Fibroblast of lung (primary cell): ENCODE measurements around the gene DDX28. TPM values are rescaled to one million over a fixed set of nuclear protein-coding genes. Genes with fewer than 3 reads are reported as not detected.

Experiments
- DNase-seq, 2 donors: peaks; one replicate each; pipeline versions ENCODE4 v3.0.0 to v3.0.0-alpha.2; 2010; ENCODE audit warnings: low read depth in 2 of 2
- H2AFZ ChIP-seq: 2 replicates; pipeline ENCODE4 v1.5.1; 2012; ENCODE audit warnings: low read length, control low read depth, inconsistent platforms
- H3K27ac ChIP-seq: 2 replicates; pipeline ENCODE4 v1.5.1; 2011; ENCODE audit warnings: low read length, control low read depth; ENCODE audit not compliant: insufficient read depth
- H3K27me3 ChIP-seq: 2 replicates; pipeline ENCODE4 v1.5.1; 2011; ENCODE audit warnings: mild to moderate bottlenecking, low read length; ENCODE audit not compliant: control insufficient read depth, insufficient read depth
- H3K36me3 ChIP-seq: 2 replicates; pipeline ENCODE4 v1.5.1; 2011; ENCODE audit warnings: low read length; ENCODE audit not compliant: control insufficient read depth, insufficient read depth
- H3K4me1 ChIP-seq: 2 replicates; pipeline ENCODE4 v1.5.1; 2011; ENCODE audit warnings: low read length; ENCODE audit not compliant: control insufficient read depth, insufficient read depth; ENCODE audit errors: extremely low read depth
- H3K4me2 ChIP-seq: 2 replicates; pipeline ENCODE4 v1.5.1; 2011; ENCODE audit warnings: low read length, control low read depth; ENCODE audit not compliant: insufficient read depth; ENCODE audit errors: extremely low read depth
- H3K4me3 ChIP-seq, 4 experiments: fragments of 200-600 bp in 1 of 4; sonication (generic) in 1 of 4; replicated peaks in 1 of 4; 2 replicates each; pipeline ENCODE4 v1.5.1; 2011 to 2016; ENCODE audit warnings: low read length in 4 of 4, low read depth in 3 of 4, mild to moderate bottlenecking in 3 of 4, control low read depth in 2 of 4, inconsistent platforms in 1 of 4, mixed read lengths in 1 of 4; ENCODE audit not compliant: insufficient read depth in 1 of 4; ENCODE audit errors: control extremely low read depth in 1 of 4
- H3K79me2 ChIP-seq: 2 replicates; pipeline ENCODE4 v1.5.1; 2012; ENCODE audit warnings: mild to moderate bottlenecking, low read length, inconsistent platforms; ENCODE audit not compliant: control insufficient read depth, insufficient read depth
- H3K9ac ChIP-seq: 2 replicates; pipeline ENCODE4 v1.5.1; 2011; ENCODE audit warnings: mild to moderate bottlenecking, low read length, control low read depth; ENCODE audit not compliant: insufficient read depth
- H3K9me3 ChIP-seq: 2 replicates; pipeline ENCODE4 v1.5.1; 2012; ENCODE audit warnings: low read depth, low read length; ENCODE audit not compliant: control insufficient read depth, insufficient read depth
- H4K20me1 ChIP-seq: 2 replicates; pipeline ENCODE4 v1.5.1; 2011; ENCODE audit warnings: low read length; ENCODE audit not compliant: control insufficient read depth, insufficient read depth; ENCODE audit errors: extremely low read depth
- EZH2 ChIP-seq: IDR thresholded peaks from 2 replicates; pipeline ENCODE4 v1.5.1; 2012; ENCODE audit warnings: low read length, control low read depth, mild to moderate bottlenecking; ENCODE audit errors: missing control alignments
- polyA plus RNA-seq, 2 donors: library from polyadenylated mRNA; depleted of rRNA in 1 of 2; stranded (reverse) in 1 of 2; unstranded in 1 of 2; fragments of >200 nt; gene quantifications; 2 replicates each; pipeline ENCODE4 v1.2.1, GENCODE V29; 2011 to 2012; ENCODE audit warnings: missing spikeins in 1 of 2
- total RNA-seq: library from RNA; depleted of rRNA; stranded (reverse); fragments of >200 nt; gene quantifications from 2 replicates; pipeline ENCODE4 v1.2.1, GENCODE V29; 2014
- TF ChIP-seq, protein P1 (sequence below), 2 donors: IDR thresholded peaks in 1 of 2; conservative IDR thresholded peaks in 1 of 2; 1 replicate in 1 of 2; 2 replicates in 1 of 2; pipeline ENCODE4 v1.5.1; 2011 to 2012; ENCODE audit warnings: low read length in 2 of 2, control low read depth in 1 of 2, inconsistent platforms in 1 of 2, low read depth in 1 of 2, mild to moderate bottlenecking in 1 of 2

DDX28 gene
- total and polyA plus RNA-seq, 2 donors (not counting 1 experiment from before 2014, with no cell fraction given), result 5.3 to 10.7 TPM

- Histone ChIP-seq H4K20me1 (no peaks in the 10 kb centered on the region), H2AFZ (no peak overlapping the region), H3K4me2 (no peak overlapping the region), H3K27ac (no peak overlapping the region), H3K4me1 (peaks cover 6% of the 10 kb centered on the region), H3K36me3 (no peaks in the 10 kb centered on the region), H3K9me3 (no peaks in the 10 kb centered on the region), H3K4me3 (no peak overlapping the region), H3K27me3 (no peaks in the 10 kb centered on the region), H3K9ac (no peak overlapping the region), H3K79me2 (no peaks in the 10 kb centered on the region)
- TF ChIP-seq EZH2, result no peak
- TF ChIP-seq, protein P1, sequence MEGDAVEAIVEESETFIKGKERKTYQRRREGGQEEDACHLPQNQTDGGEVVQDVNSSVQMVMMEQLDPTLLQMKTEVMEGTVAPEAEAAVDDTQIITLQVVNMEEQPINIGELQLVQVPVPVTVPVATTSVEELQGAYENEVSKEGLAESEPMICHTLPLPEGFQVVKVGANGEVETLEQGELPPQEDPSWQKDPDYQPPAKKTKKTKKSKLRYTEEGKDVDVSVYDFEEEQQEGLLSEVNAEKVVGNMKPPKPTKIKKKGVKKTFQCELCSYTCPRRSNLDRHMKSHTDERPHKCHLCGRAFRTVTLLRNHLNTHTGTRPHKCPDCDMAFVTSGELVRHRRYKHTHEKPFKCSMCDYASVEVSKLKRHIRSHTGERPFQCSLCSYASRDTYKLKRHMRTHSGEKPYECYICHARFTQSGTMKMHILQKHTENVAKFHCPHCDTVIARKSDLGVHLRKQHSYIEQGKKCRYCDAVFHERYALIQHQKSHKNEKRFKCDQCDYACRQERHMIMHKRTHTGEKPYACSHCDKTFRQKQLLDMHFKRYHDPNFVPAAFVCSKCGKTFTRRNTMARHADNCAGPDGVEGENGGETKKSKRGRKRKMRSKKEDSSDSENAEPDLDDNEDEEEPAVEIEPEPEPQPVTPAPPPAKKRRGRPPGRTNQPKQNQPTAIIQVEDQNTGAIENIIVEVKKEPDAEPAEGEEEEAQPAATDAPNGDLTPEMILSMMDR (conservative IDR thresholded peaks at IDR 0.05 in 1 of 2, IDR thresholded peaks at IDR 0.05 in 1 of 2; ENCODE audit: low read depth in 1 of 2, low read length in 2 of 2), result no peak
- DNase-seq, result no peak
Measured at GRCh38 chr16:67989322-67990017, 33.6 kb downstream of the DDX28 start.

- Histone ChIP-seq H3K36me3 (no peaks in the 10 kb centered on the region), H3K9me3 (no peaks in the 10 kb centered on the region), H3K4me3 (no peak overlapping the region), H2AFZ (no peak overlapping the region), H3K27me3 (no peaks in the 10 kb centered on the region), H3K27ac (no peak overlapping the region), H4K20me1 (no peaks in the 10 kb centered on the region), H3K4me2 (no peak overlapping the region), H3K9ac (no peak overlapping the region), H3K79me2 (no peaks in the 10 kb centered on the region), H3K4me1 (peaks cover 6% of the 10 kb centered on the region)
- TF ChIP-seq EZH2, result no peak
- TF ChIP-seq, protein P1 (conservative IDR thresholded peaks at IDR 0.05 in 1 of 2, IDR thresholded peaks at IDR 0.05 in 1 of 2; ENCODE audit: low read depth in 1 of 2, low read length in 2 of 2), result no peak
- DNase-seq, result no peak
Measured at GRCh38 chr16:67988675-67989074, 34.4 kb downstream of the DDX28 start.

DNA sequence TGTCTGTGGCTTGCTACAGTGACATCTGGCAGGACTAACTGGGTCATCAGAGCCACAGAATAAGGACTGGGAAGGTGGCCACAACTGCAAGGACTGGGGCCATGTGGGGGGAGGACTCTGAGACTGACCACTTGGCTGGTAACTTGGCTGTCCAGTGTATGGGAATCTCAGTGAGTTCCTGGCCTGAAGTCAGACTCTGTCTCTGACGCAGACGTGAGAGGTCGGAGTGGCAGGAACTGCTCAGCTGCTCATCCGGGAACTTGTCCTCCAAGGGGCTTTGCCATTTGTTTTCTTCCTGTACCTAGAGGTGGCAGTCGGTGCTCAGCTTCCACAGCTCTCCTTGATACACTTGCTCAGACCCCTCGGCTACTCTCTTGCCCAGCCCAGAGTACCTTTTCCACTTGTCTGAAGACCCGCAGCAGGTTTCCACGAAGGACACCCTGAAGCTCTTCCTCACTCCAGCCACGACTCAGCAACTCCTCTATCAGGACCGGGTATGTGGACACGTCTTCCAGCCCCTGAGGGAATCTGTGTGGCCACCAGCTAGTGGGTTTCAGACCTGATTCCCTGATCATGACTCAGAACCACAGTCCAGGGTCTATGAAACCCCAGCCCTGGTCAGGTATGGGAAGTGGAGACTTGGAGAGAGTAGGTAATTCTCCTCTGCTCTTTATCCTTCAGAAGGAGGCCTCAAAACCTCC, 35.4 kb downstream of the DDX28 start:
- Histone ChIP-seq H3K4me1 (peaks cover 4% of the 10 kb centered on the region), H3K9me3 (no peaks in the 10 kb centered on the region), H3K4me3 (no peak overlapping the region), H3K4me2 (no peak overlapping the region), H3K27ac (no peak overlapping the region), H3K9ac (no peak overlapping the region), H3K36me3 (no peaks in the 10 kb centered on the region), H2AFZ (peak overlapping the region; percentile 48), H3K27me3 (no peaks in the 10 kb centered on the region), H4K20me1 (no peaks in the 10 kb centered on the region), H3K79me2 (no peaks in the 10 kb centered on the region)
- TF ChIP-seq, protein P1 (conservative IDR thresholded peaks at IDR 0.05 in 1 of 2, IDR thresholded peaks at IDR 0.05 in 1 of 2; ENCODE audit: low read depth in 1 of 2, low read length in 2 of 2), result no peak
- TF ChIP-seq EZH2, result no peak
- peak; percentile 13 to 31 for DNase-seq
